ENCODE data around the gene GALNT18.

Gene GALNT18

DNA sequence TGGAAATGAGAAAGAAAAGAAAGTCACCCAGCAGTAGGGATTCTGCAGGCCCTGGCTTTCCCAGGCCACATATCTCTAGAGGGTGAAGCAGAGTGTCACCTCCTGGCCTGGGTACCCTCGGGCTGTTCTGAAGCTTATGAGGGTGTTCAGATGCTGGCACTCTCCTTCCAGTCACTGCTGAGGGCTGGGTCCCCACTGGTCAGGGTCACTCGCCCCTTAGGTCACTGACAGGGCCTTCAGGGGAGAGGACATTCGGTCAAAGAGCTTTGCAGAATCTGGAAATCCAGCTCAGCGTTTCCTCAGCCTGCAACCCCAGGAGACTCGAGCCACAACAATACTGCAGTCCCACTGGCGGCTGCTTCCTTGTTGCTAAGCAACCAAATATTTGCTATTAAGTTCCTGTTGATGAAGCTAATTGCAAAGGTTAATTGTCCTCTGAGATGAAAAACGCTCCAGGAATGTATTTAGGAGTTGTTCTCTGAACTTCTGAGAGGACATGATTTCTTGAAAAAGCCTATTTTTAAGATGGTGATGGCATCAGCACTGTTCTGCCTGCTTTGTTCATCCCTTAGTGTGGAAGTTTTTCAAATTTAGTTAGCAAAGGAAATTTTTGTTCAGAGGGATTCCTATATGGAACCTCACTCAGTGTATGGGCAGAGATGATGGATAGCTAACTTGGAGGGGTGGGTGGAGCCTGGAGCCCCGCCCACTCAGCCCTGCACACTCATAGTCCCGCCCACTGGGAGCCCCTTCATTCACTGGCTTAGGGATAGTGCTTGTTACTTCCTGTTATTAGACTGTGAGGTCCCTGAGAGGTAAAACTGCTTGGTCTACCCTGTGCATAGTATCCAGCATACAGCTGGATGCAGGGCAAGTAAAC is 378.0 kb downstream of the GALNT18 start:
- DNase-seq (ENCODE audit: low read depth in 2 of 2) = no peak

DNA sequence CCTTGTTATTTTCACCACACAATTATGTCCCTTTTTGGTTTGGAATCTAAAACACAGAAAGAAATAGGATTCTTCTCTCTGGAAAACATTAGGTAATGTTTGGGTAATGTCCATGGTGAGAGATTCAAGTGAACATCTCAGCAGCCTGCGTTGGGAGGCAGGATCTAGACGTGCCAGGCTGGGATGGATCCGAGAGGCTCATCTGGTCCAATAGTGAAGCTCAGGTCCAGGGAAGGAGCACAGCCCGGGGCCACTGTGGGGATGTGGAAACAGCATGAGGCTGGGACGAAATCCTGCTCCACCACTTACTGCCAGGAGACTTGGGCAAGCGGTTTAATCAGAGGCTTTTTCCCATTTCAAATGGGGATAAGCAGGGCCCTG is 378.6 kb downstream of the GALNT18 start:
- DNase-seq (ENCODE audit: low read depth in 2 of 2) = no peak

DNA sequence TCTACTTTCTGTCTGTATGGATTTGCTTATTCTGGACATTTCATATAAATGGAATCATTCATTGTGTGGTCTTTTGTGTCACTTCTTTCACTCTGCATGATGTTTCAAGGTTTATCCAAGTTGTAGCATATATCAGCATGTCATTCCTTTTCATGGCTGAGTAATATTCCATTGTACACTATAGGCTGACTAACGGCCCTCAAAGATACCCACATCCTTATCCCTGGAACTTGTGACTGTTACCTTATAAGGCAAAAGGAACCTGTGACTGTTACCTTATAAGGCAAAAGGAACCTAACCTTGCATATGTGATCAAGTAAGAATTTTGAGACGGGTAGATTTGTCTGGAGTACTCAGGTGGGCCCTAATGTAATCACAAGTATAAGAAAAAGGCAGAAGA is 380.5 kb downstream of the GALNT18 start:
- no peak for DNase-seq (ENCODE audit: low read depth in 2 of 2)

DNA sequence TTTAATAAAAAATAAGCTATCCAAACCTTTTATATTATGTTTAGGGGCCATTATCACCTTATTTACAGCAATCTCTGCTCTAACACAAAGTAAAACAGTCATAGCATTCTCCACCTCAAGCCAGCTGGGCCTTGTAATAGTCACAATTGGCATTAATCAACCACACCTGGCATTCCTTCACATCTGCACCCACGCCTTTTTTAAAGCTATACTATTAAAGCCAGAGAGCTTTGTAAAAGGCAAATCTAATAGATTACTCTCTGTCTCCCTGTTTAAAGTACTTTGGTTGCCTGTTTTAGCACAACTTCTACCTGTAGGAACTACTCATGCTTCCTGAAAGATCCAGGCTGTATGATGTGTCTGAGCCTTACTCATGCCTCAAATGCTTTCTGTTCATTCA is 381.8 kb downstream of the GALNT18 start:
- no peak for DNase-seq (ENCODE audit: low read depth in 2 of 2)

DNA sequence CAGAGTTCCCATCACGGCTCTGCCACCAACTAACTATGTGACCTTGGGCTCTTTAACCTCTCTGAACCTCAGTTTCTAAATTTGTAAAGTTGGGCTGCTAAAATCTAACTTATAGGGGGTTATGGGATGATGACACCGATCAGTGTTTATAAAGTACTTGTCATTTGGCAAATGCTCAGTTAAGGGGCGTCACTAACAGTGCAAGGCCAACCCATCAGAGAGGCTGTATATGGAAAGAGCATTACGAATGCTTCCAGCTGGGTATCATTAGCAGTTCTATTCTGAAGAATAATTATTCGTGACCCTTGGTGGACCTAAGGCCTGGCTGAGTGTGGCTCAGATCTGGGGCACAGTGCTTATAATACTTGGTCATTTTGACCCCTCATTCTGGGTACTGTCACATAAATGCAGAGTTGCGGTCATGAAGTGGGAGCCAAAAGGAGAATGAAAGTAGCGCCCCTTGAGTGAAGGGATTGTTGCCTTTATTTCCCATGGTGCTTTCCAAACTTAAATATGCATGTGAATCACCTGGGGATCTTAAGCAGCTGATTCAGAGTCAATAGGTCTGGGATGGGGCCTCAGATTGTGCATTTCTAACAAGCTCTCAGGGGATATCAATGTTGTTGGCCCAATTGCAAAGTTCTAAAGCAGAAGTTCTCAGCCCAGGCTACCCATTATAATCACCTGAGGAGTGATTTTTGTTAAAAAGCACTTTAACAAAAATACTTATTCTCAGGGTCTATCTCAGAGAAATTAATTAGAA is 384.6 kb downstream of the GALNT18 start:
- no peak for DNase-seq (ENCODE audit: low read depth in 2 of 2)

DNA sequence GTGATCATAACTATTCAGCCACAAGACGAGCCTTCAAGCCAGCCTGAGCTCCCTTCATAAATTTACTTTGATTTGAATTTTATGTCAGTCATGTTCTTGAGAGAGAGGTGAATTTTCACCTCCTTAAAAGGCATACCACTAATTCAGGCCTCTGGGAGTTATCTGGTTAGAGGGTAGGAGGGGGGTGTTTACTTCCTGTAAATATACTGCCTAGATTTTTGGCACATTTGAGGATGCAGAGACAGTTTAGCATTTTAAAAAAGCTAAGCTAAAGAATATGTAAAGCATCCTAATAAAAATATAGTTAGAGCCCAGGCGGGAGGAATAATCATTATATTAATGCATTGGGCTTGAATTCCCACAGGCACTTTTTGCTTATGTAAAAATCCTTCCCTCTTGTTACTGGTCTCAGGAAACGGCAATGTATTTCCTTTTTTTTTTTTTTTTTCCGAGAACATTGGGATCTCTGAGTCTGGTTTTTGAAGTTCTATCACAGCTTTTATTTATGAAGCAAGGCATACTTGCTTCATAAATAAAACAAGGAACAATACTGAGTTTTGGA is 385.2 kb downstream of the GALNT18 start:
- no peak for DNase-seq (ENCODE audit: low read depth in 2 of 2)

DNA sequence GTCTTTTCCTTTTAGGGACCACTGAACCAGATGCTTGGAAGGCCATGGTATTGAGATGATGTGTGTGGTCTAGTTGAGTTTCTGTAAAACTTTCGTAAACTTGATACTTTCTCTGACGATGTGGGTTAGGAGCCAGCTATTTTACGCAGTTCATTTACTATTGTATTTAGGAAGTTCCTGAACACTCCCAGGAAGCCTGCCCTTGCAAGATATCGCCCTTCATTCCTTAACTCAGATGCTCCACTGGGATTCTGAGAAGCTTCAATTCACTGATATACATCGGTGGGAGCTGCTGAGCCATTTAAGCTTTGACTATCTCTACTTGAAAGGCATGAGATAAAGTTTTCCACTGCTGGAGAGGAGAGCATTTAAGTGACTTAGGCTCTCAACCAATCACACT is 390.0 kb downstream of the GALNT18 start:
- no peak for DNase-seq (ENCODE audit: low read depth in 2 of 2)

DNA sequence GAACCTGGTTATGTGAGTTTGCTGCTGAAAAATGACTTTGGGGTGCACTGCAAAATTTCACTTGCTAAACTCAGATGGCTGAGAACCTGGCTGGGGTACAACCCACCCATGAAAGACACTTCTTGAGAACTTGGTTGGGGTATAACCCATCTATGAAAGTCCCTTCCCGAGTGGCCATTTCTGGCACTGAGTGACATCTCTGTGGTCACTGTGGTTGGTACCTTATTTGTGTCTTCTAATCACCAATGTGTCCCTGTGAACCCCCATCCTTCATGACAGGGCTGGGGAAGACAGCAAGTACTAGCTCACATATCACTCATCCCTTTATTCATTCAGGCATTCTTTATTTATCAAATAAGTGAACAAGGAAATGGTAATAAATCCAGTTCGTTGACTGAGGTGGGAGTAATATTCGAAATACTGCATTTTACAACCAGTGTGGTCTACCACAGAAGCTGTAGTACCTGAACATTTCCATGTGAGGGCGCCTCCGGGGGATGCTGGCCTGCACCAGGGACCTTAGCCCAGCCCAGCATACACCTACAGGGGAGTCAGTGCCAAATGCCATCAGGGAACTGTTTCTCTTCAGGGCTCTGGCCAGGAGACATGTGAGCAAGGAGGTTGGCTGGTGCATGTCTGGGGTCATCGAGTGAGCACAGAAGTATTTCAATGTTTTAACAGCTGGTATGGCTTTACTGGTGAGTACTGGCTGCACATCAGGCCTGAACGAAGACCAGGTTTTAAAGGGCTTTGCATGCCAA is 390.8 kb downstream of the GALNT18 start:
- DNase-seq (ENCODE audit: low read depth in 2 of 2) = peak in 1 of 2 donors; percentile 25

DNA sequence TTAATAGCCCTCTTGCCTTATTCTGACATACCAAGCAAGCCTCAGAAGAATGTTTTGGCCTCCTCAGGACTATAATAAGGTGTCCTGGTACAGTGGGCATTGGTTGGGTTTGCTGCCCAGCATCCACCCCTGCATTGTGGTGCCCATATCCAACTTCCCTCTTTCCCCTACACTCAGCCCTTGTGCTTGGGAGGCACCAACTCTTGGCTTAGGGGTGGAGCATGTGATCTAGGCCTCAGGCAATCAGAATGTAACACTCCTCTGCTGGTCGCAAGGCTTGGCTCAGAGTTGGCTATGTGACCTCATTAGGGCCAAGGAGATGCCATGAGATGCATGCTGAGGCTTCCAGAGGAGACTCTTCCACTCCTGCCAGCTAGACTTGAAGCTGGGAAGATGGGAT is 391.7 kb downstream of the GALNT18 start:
- DNase-seq (ENCODE audit: low read depth in 2 of 2) = no peak

DNA sequence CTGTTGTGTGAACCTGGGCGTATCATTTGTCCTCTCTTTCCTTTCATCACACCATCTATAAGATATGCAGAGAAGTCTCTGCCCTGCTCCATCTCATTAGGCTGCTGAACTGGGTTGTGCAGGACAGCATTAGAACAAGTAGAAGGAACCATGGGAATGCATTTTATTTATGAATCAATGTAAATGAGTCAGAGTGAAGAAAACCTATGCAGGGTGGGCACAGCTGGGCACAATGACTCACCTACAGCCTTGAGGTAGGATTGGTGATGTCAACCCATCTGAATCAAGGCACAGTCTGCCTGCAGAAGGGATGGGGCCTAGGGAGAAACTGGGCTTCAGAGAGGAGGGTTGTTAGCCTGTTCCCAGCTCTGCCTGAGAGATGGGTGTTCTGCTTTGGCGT is 392.2 kb downstream of the GALNT18 start:
- no peak for DNase-seq (ENCODE audit: low read depth in 2 of 2)

DNA sequence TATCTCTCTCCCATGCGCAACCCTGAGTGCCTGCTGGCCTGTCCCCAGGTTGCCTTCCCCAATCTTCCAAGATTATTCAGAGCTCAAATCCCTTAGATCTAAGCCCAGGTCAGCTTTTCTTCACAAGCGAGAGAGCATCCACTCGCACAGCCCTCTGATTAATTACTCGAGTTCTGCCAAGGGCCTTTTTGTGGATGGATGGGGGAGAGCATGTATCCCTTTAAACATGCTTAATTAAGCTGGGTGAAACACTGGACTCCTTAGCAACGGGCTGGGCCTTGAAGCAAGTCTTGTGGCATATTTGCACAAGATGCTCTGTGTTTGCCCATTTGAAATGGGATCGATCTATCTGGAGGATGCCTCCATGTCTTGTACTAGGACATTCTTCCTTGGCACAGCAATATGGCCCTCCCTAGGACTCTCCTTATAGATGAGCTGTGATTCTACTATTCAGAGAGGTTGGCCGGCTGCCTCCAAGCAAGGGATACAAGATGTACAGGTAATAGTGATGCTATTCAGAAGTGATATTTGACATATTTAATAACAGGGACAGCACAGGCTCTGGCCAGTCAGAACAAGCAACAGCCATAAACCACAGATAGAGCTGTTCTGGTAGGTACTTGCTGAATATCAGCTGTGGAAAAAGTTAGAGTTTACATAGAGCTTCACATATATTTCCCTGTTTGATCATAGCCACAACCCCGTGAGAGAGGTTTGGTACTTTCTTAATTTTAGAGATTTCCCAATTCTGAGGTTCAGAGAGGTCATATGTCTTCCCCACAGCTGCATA is 394.3 kb downstream of the GALNT18 start:
- no peak for DNase-seq (ENCODE audit: low read depth in 2 of 2)
